Measurements from ENCODE around the gene PAK4.
"Not testable (repeated sequence)": the region's sequence is repeated elsewhere in the genome, so short reads cannot be mapped to it uniquely, and the experiment has no call there.

Gene PAK4

GRCh38 chr19:39130337-39131254 is 5.0 kb downstream of the PAK4 start:
- DNase-seq (ENCODE audit: low read depth) = no peak

- no peak for DNase-seq (ENCODE audit: low read depth)
Measured at GRCh38 chr19:39131255-39131755, 5.7 kb downstream of the PAK4 start.

GRCh38 chr19:39132344-39132969 is 6.9 kb downstream of the PAK4 start:
- no peak for DNase-seq (ENCODE audit: low read depth)

- DNase-seq (ENCODE audit: low read depth) = no peak
Measured at GRCh38 chr19:39133431-39134270, 8.1 kb downstream of the PAK4 start.

- no peak for DNase-seq (ENCODE audit: low read depth)
Measured at GRCh38 chr19:39135701-39136100, 10.1 kb downstream of the PAK4 start.

GRCh38 chr19:39136225-39136940 is 10.8 kb downstream of the PAK4 start:
- no peak for DNase-seq (ENCODE audit: low read depth)

GRCh38 chr19:39137131-39137530 is 11.5 kb downstream of the PAK4 start:
- no peak for DNase-seq (ENCODE audit: low read depth)

GRCh38 chr19:39138221-39139211 is 12.9 kb downstream of the PAK4 start:
- no peak for DNase-seq (ENCODE audit: low read depth)

- no peak for DNase-seq (ENCODE audit: low read depth)
Measured at GRCh38 chr19:39139305-39139874, 13.8 kb downstream of the PAK4 start.

GRCh38 chr19:39139971-39140453 is 14.4 kb downstream of the PAK4 start:
- DNase-seq (ENCODE audit: low read depth) = no peak

GRCh38 chr19:39140594-39140993 is 15.0 kb downstream of the PAK4 start:
- DNase-seq (ENCODE audit: low read depth) = no peak

GRCh38 chr19:39141929-39142328 is 16.3 kb downstream of the PAK4 start:
- DNase-seq (ENCODE audit: low read depth) = no peak

GRCh38 chr19:39142630-39143029 is 17.0 kb downstream of the PAK4 start:
- no peak for DNase-seq (ENCODE audit: low read depth)

GRCh38 chr19:39143757-39144289 is 18.2 kb downstream of the PAK4 start:
- DNase-seq (ENCODE audit: low read depth) = not testable (repeated sequence)

- no peak for DNase-seq (ENCODE audit: low read depth)
Measured at GRCh38 chr19:39144290-39145071, 18.9 kb downstream of the PAK4 start.

- DNase-seq (ENCODE audit: low read depth) = no peak
Measured at GRCh38 chr19:39145180-39145953, 19.8 kb downstream of the PAK4 start.

GRCh38 chr19:39146091-39146490 is 20.5 kb downstream of the PAK4 start:
- DNase-seq (ENCODE audit: low read depth) = no peak
